Tibial artery (tissue), 4 donors: ENCODE results near the gene LRTM1.

Source experiments
- DNase-seq, 2 donors: peaks; one replicate each; pipeline ENCODE4 v3.0.0-alpha.2; 2019
- H3K27ac ChIP-seq, 2 donors: fragments of 200-600 bp; sonication (generic) in 1 of 2; 1 replicate in 1 of 2; 2 replicates in 1 of 2; pipeline ENCODE4 v1.5.1; 2018 to 2019; ENCODE audit warnings: mild to moderate bottlenecking in 1 of 2
- H3K27me3 ChIP-seq, 2 donors: fragments of 200-600 bp; sonication (generic) in 1 of 2; one replicate each; pipeline versions ENCODE4 v1.5.1 to v1.6.0; 2016 to 2019
- H3K36me3 ChIP-seq, 3 donors: fragments of 200-600 bp; sonication (generic) in 2 of 3; one replicate each; pipeline ENCODE4 v1.5.1; 2016 to 2019; ENCODE audit warnings: mild to moderate bottlenecking in 2 of 3
- H3K4me1 ChIP-seq, 4 donors: fragments of 200-600 bp; sonication (generic) in 2 of 4; 1 replicate in 3 of 4; 2 replicates in 1 of 4; pipeline ENCODE4 v1.5.1; 2016 to 2019
- H3K4me3 ChIP-seq, 2 donors: fragments of 200-600 bp; sonication (generic) in 1 of 2; 1 replicate in 1 of 2; 2 replicates in 1 of 2; pipeline ENCODE4 v1.5.1; 2018 to 2019; ENCODE audit warnings: mild to moderate bottlenecking in 2 of 2
- H3K9me3 ChIP-seq, 3 donors: fragments of 200-600 bp; sonication (generic) in 1 of 3; one replicate each; pipeline ENCODE4 v1.5.1; 2016 to 2019
- CTCF ChIP-seq, 2 experiments: fragments of 200-600 bp in 1 of 2; fragments of 450-650 bp in 1 of 2; IDR thresholded peaks; one replicate each; pipeline ENCODE4 v1.5.1; 2017 to 2019; ENCODE audit warnings: antibody characterized with exemption in 2 of 2, mild to moderate bottlenecking in 1 of 2, moderate library complexity in 1 of 2
- intact Hi-C: fragments of 100-400 bp; cut with DNase I; formaldehyde crosslinking; loops from one replicate; pipeline ENCODE4 v1.15.0; 2023; ENCODE audit warnings: low total_unique reads

Gene LRTM1

GRCh38 chr3:54882129-54882833, 45.6 kb downstream of the LRTM1 start:
- no peaks in the 10 kb centered on the region for H3K36me3 ChIP-seq
- no peak overlapping the region for H3K27ac ChIP-seq
- TF ChIP-seq CTCF (IDR thresholded peaks at IDR 0.05): no peak
- peaks cover 0 to 5% (median 0%) of the 10 kb centered on the region in 4 donors for H3K4me1 ChIP-seq
- no peaks in the 10 kb centered on the region for H3K9me3 ChIP-seq
- no peak overlapping the region for H3K4me3 ChIP-seq
- intact Hi-C loops: no loop called here
- DNase-seq: no peak
- H3K27me3 ChIP-seq: no peaks in the 10 kb centered on the region

DNA sequence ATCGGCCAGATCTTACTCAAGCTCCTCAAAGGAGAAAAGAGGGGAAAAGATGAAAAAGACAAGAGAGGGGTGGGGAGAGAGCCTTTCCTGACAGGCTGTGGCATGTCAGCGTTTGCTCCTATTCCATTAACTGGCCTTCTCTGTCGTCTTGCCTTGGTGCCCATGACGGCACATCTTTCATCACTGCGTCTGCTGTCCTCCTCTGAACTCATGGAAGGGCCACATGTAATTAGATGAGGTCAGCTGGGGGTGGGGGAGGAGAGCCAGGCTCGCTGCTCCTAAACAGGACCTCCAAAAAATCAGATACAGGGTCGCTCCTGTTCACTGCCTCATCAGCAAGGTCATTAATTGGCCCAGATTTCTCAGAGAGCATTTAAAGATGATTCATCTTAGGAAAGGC, 49.7 kb downstream of the LRTM1 start:
- intact Hi-C loops: no loop called here
- no peak for TF ChIP-seq CTCF (IDR thresholded peaks at IDR 0.05)
- no peak overlapping the region for H3K4me3 ChIP-seq
- DNase-seq: no peak
- H3K27me3 ChIP-seq: no peaks in the 10 kb centered on the region
- H3K36me3 ChIP-seq: no peaks in the 10 kb centered on the region
- peaks cover 0 to 5% (median 0%) of the 10 kb centered on the region in 4 donors for H3K4me1 ChIP-seq
- H3K9me3 ChIP-seq: no peaks in the 10 kb centered on the region
- H3K27ac ChIP-seq: no peak overlapping the region

GRCh38 chr3:54877730-54878129, 50.1 kb downstream of the LRTM1 start:
- no peak for TF ChIP-seq CTCF (IDR thresholded peaks at IDR 0.05)
- Histone ChIP-seq H3K4me3 (no peak overlapping the region), H3K27ac (no peak overlapping the region), H3K27me3 (no peaks in the 10 kb centered on the region), H3K4me1 (peaks cover 0 to 5% (median 0%) of the 10 kb centered on the region in 4 donors), H3K9me3 (no peaks in the 10 kb centered on the region), H3K36me3 (no peaks in the 10 kb centered on the region)
- DNase-seq: no peak
- intact Hi-C loops: no loop called here

DNA sequence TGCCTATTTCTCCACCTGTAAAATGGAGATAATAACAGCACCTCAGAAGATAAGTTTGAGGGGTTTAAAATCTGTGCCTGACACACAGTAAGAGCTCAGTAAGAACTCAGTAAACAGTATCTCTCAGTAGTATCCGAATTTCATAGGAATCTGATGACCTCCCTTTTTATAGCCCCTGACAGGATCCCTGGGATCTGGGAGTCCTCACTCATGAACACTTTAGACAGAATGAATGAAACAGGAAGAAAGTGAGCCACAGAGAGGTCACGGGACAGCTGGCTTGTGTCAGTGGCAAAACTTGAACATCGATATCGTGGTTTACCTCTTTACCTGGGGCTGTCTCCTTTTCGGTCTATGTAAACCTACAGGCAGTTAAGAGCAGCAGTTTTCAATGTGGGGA, 51.2 kb downstream of the LRTM1 start:
- no peak for DNase-seq
- Histone ChIP-seq H3K4me3 (no peak overlapping the region), H3K27ac (no peak overlapping the region), H3K4me1 (no peaks in the 10 kb centered on the region), H3K36me3 (no peaks in the 10 kb centered on the region), H3K9me3 (no peaks in the 10 kb centered on the region), H3K27me3 (no peaks in the 10 kb centered on the region)
- TF ChIP-seq CTCF (IDR thresholded peaks at IDR 0.05): no peak
- intact Hi-C loops: no loop called here

DNA sequence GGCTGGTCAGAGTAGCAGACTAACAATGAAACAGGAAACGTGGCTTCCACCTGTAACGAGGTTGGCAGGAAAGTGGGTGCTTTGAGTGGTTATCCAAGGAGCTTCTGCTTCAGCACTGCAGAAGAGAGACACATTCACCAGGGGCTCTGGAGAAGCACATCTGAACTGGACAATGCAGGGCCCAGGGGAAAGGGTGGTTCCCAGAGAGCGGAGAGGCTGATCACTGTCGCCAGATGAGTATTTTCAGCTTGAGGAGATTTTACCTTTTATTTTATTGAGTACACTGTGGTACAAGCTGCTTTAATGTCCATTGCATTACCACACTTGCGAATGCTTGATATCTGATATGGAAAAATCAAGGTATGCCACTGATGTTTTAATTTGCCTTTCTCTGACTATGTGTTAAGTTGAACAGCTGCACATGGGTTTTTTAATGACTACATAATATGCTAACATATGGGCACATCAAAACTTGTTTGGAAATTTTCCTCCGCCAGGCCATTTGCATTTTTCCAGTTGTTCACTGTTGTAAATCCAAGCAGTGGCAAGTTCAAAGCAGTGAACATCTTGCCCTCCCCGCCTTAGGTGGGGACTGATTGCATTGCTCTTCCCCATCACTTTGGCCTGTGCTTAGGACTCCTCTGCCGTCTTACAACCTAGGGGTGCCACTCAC, 52.1 kb downstream of the LRTM1 start:
- intact Hi-C loops: no loop called here

More for the DNA sequence above, 52.1 kb downstream of the LRTM1 start:
- Histone ChIP-seq H3K4me1 (no peaks in the 10 kb centered on the region), H3K4me3 (no peak overlapping the region), H3K9me3 (no peaks in the 10 kb centered on the region), H3K27ac (no peak overlapping the region), H3K27me3 (no peaks in the 10 kb centered on the region), H3K36me3 (no peaks in the 10 kb centered on the region)
- no peak for DNase-seq
- TF ChIP-seq CTCF (IDR thresholded peaks at IDR 0.05): no peak
